RCC 7860 (cell line): ENCODE data around the gene STIP1.
A peak's percentile ranks its signal among the peaks of the same experiment; 100 is the strongest.

Experiments
- DNase-seq: peaks from one replicate; pipeline ENCODE4 v3.0.0-alpha.2; 2015; ENCODE audit warnings: low spot score
- FAIRE-seq: peaks from 2 replicates; lab custom pipeline; 2012; peaks lifted over from hg19 to GRCh38; lab: Jason Lieb, UNC

The STIP1 gene

DNA sequence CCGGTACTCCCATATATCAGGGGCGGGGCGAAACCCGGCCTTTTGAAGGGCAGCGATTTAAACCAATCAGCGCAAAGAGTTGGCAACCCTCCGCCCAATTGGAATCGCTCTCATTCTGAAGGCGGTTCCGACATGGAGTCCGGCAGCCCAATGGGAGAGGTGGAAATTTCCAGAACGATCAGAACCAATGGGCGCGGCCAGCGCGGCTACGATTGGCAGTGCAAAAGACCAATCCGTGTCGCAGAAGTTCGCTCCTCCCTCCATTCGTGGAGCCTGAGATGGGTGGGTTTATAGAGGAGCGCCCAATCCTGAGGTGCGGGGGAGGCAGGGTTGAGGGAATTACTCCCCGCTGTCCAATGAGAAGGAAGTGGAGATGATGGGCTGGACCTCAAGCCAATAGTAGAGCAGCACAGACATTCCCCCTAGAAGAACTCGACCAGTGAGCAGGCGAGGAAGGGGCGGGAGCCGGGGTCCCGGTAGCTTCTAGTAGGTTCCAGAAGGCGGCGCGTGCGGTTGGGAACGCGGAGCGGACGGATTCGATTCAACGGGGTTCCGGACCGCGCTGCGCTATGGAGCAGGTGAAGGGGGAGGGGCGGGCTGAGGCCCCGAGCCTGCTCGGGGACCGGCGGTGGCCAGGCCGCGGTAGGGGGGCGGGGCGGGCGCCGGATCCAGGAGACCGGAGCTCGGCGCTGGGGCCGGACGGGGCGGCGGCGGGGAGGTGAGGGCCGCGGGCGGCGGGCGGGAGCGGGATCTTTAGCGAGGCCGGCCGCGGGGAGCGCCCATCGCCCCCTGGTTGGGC, at the start of gene STIP1:
Gene STIP1 (plus strand): TSS at position 479 of the 799 bp plus-strand sequence. CDS start 91 bp downstream, at position 570.
- DNase-seq = peak; percentile 99
- FAIRE-seq = peak; percentile 87

- FAIRE-seq (no peak), DNase-seq (no peak)
Measured at GRCh38 chr11:64136765-64137441, 49.1 kb upstream of the STIP1 start.

DNA sequence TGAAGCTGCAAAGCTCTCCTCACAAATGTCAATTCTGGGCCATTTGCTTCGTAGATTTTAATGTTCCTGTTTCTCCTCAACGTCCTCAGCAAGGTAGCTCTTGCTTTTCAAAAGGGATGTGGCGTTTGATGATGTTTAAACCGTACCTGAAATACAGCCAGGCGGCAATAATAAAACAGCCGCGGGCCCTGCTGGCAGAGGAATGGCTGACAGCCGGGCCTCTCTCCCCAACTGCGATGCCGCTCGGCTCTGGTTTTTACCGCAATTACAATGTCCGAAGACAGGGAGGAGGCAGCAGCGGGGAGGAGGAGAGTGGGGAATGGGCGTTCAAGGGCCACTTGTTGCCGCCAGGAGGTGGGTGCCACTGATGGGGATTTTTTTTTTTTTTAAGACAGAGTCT, 47.6 kb upstream of the STIP1 start:
- FAIRE-seq (no peak), DNase-seq (no peak)

- FAIRE-seq = no peak
- DNase-seq = no peak
Measured at GRCh38 chr11:64139049-64139448, 46.9 kb upstream of the STIP1 start.

- no peak for DNase-seq
- no peak for FAIRE-seq
Measured at GRCh38 chr11:64140082-64140481, 45.9 kb upstream of the STIP1 start.

DNA sequence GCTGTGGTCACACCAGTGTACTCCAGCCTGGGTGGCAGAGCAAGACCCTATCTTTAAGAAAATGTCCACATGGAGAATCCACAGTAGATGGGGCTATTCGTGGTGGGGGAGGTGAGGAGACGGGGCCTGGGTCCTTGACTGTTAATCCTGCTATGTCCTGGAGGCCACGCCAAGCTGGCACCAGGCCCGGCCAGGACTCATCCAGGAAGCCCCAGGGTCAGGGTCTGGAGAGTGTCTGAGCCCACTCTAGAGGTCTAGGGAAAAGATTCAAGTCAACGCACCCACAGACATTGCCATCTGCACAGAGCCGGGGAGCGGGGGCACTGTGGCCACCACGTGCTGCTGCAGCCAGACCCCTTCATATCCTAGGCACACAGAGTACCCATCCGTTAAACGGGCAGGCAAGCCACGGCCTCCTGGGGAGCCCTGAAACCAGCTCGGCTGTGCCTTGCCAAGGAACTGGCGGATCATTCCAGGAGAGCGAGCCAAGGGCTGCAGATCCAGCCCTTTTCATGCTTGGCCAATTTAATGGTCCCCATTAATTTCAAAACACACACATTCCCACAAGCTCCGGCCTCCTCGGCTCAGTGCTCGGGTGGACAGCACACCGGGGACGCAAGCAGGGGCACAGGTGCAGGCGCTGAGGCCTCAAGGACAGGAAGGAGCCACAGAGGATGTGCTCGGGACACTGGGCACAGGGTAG, 44.7 kb upstream of the STIP1 start:
- FAIRE-seq (no peak), DNase-seq (no peak)

GRCh38 chr11:64144587-64145472, 41.1 kb upstream of the STIP1 start:
- FAIRE-seq = no peak

GRCh38 chr11:64146036-64146955, 39.7 kb upstream of the STIP1 start:
- DNase-seq (peak; percentile 24), FAIRE-seq (no peak)

More at GRCh38 chr11:64144587-64145472, 41.1 kb upstream of the STIP1 start:
- DNase-seq = no peak

DNA sequence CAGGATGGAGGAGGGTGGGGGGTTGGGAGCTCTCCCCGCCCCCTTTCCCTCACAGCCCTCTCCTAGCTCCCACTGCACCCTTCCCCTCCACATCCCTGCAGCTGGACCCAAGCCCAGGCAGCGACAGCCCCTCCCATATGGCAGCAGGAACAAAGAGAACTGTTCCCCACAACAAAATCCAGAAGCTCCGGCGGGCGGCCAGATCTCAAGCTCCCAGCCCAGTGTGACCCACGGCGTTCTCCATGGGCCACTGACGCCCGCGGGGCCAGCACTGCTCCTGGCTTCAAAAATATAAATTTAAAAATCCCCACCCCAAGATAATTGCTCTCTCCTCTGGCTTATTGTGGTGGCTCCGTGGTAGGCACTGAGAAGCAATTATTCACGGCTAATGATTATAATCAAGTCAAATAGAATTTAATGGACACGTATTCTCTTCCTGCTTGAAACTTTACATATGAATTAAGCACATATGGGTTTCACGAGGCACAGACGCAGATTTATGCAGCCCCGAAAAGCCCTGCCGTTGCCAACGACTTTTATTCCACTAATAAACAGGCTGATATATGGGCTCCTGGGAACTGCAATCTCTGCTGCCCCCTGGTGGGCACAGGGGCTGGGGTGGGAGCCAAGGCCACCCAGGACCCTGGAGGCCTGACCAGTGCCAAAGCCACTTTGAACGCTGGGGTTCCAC, 37.6 kb upstream of the STIP1 start:
- no peak for FAIRE-seq

DNA sequence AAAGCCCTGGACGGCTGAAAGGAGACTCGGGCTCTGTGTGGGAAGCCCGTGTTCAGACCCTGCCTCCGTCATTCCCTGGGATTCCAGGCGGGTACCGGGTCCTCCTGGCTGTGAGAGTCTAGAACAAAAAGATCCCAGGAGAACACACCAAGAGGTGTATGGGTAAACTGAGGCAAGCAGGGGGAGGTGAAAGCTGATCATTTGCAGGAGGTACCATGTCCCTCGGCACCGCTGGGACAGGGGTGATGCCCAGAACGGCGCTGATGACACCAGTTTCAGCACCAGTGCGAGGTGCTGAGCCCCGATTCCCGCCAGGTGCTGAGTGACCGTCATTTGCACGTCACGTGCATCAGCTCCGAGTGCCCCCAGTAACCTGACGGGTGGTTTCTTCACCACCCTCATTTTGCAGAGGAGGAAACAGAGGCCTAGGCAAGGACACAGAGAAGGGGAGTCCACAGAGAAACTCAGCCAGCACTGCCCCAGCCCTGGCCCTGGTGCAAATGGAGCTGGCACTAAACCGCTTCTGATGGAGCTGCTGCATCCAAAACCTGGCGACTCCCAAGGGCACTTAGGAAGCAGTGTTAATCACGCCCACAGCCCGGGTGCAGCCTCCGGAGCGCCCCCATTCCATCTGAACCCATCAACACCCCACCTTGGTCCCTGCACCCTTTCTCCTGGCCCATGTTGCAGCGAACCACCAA, 36.9 kb upstream of the STIP1 start:
- no peak for FAIRE-seq
- DNase-seq = no peak

More for the DNA sequence above, 37.6 kb upstream of the STIP1 start:
- peak; percentile 25 for DNase-seq

GRCh38 chr11:64150051-64150450, 35.9 kb upstream of the STIP1 start:
- DNase-seq (no peak), FAIRE-seq (no peak)

GRCh38 chr11:64150481-64151239, 35.3 kb upstream of the STIP1 start:
- DNase-seq = no peak
- no peak for FAIRE-seq

DNA sequence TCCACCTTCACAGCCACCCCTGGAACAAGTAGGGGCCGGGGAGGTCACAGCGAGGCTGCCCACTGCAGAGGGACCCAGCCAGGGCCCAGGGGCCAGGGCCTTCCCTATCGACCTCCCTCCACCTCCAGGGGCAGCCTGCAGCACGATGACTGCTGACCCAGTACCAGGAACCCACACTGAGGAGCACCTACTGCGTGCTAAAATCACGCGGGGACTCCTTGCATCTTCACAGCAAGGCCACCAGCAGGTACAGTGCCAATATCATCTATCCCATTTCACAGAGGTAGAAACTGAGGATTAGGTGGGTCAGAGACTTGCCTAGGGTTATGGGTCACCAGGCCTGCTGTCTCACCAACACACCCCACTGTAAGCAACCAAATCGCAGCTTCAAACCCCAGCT, 34.6 kb upstream of the STIP1 start:
- FAIRE-seq = no peak
- DNase-seq = no peak

DNA sequence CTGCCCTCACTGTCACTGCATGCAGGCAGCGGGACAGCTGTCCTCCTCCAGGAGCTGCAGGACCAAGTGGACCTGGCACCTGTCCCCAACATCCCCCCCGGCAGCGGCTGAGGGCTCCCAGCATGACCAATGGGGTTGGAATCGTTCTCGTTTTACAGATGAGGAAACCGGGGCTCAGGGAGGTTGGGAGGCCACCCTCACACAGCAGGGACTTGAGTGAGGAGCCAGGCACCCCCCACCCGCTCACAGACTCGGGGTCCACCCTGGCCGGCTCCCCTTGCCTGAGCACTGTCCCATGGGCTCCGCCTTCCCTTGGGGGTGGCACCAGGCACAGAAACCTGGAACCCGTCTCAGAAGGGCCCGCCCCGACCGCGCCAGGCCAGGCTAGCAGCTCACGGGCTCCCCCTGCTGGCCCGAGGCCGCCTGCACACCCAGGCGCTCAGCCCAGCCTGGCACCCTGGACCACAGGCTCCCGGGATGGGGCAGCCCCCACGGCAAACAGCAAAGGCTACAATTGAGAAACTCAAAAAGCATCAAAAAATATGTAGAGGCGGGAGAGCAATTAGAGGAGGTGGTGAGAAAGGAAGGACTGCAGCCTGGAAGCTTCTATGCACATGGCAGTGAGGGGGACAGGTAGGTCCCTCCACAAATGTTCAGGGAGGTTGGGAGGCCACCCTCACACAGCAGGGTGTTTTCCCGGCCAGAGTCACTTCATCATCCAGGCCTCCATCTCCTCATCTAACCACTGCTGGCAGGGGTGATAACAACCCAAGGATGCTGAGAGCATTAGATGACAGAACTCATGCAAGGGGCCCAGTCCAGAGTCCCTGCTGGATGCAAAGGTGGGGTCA, 32.9 kb upstream of the STIP1 start:
- DNase-seq (peak; percentile 9), FAIRE-seq (no peak)

DNA sequence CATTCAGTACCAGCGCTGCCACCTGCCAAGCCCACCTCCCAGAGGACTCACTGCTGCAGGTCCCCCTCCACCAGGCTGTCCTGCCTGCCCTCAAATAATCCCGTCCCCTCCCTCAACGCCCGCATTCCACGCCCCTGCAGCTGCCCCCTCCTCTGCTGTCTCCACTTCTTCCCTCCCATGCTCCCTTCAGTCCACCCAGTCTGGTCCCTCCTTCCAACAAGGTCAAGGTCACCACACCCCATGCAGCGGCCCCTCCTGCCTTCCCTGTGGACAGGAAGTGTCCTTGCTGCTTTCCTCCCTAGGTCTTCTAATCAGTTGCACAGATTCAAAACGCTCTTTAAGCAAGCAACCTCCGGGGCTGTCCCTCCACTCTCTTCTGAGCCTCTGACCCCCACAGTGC, 32.2 kb upstream of the STIP1 start:
- no peak for FAIRE-seq
- no peak for DNase-seq

GRCh38 chr11:64156235-64157011, 29.5 kb upstream of the STIP1 start:
- DNase-seq = no peak
- no peak for FAIRE-seq
